GM19463 (cell line): ENCODE measurements around the gene SPEF1.
"Not testable (repeated sequence)": the region's sequence is repeated elsewhere in the genome, so short reads cannot be mapped to it uniquely, and the experiment has no call there.

ENCODE experiments used
- ATAC-seq: cut with Tn5 transposase; IDR thresholded peaks from one replicate; pipeline ENCODE4 v1.9.1; 2021; ENCODE audit warnings: mild to moderate bottlenecking, moderate library complexity; ENCODE audit not compliant: unreplicated experiment

The SPEF1 gene

GRCh38 chr20:3781153-3781910, at the start of gene SPEF1:
Gene SPEF1, minus strand, starts transcription at chr20:3781448. Its CDS starts 161 bp downstream, at chr20:3781287.
- peak; percentile 66 for ATAC-seq

- not testable (repeated sequence) for ATAC-seq
Observed at GRCh38 chr20:3829891-3830290, 48.6 kb upstream of the SPEF1 start.

- ATAC-seq: no peak
Observed at GRCh38 chr20:3828798-3829197, 47.5 kb upstream of the SPEF1 start.

GRCh38 chr20:3826420-3826819, 45.2 kb upstream of the SPEF1 start:
- no peak for ATAC-seq

- ATAC-seq: no peak
Observed at GRCh38 chr20:3825526-3825925, 44.3 kb upstream of the SPEF1 start.

GRCh38 chr20:3823881-3824280, 42.6 kb upstream of the SPEF1 start:
- no peak for ATAC-seq

- no peak for ATAC-seq
Observed at GRCh38 chr20:3821996-3822395, 40.7 kb upstream of the SPEF1 start.

GRCh38 chr20:3820901-3821727, 39.9 kb upstream of the SPEF1 start:
- peak; percentile 2 for ATAC-seq

- ATAC-seq: peak; percentile 83
Observed at GRCh38 chr20:3820048-3820900, 39.0 kb upstream of the SPEF1 start, which contains the start of gene AP5S1. Gene AP5S1, plus strand, starts transcription at chr20:3820547. Its CDS starts 1,571 bp downstream, at chr20:3822118.

GRCh38 chr20:3819411-3820047, 38.3 kb upstream of the SPEF1 start:
- no peak for ATAC-seq

- no peak for ATAC-seq
Observed at GRCh38 chr20:3818155-3819151, 37.2 kb upstream of the SPEF1 start.

- ATAC-seq: no peak
Observed at GRCh38 chr20:3815703-3816315, 34.6 kb upstream of the SPEF1 start.

- ATAC-seq: no peak
Observed at GRCh38 chr20:3814928-3815495, 33.8 kb upstream of the SPEF1 start.

GRCh38 chr20:3813848-3814581, 32.8 kb upstream of the SPEF1 start:
- ATAC-seq: no peak

- ATAC-seq: no peak
Observed at GRCh38 chr20:3812975-3813847, 32.0 kb upstream of the SPEF1 start.

- no peak for ATAC-seq
Observed at GRCh38 chr20:3812259-3812681, 31.0 kb upstream of the SPEF1 start.
